Measurements from ENCODE around the gene ZNF750. TPM values are rescaled to one million over a fixed set of nuclear protein-coding genes. Genes with fewer than 3 reads are reported as not detected.

The ZNF750 gene
- total and polyA plus RNA-seq, 9 donors, result 0.04 to 4.8 (median 0.38) TPM

DNA sequence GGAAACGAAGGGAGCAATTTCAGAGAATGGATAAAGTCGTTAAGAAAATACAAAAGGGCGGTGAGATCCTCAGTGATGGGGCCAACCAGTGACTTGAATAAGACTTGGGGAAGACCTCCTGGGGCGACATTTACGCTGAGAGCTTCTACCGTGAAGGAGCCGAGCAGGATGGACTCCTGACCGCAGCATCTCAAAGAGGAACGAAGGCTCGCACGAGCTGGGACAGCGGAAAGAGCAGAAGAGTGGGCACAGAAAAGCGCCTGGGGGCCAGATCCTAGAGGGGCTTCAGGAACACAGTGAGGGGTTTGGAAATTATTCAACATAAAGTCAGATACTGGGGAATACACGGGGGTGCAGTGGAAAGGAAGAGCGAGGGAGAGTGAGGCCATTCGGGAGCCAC lies 17.5 kb downstream of the ZNF750 start:
- Histone ChIP-seq H3K27ac (ENCODE audit: low read length) (no peak overlapping the region), H3K27me3 (ENCODE audit: control insufficient read depth, insufficient read depth, low read length) (no peaks in the 10 kb centered on the region), H3K36me3 (ENCODE audit: control insufficient read depth, insufficient read depth, low read length) (peaks cover 38% of the 10 kb centered on the region), H3K4me3 (ENCODE audit: low read length) (no peak overlapping the region), H3K4me1 (ENCODE audit: control insufficient read depth, insufficient read depth, low read length) (no peaks in the 10 kb centered on the region), H3K9me3 (replicated peaks; ENCODE audit: control insufficient read depth, low read depth, low read length) (peaks cover 18% of the 10 kb centered on the region)
- 93% methylated on average over 16 of the region's 16 CpGs for WGBS (ENCODE audit: insufficient coverage)
- DNase-seq, result no peak

- Histone ChIP-seq H3K4me1 (ENCODE audit: control insufficient read depth, insufficient read depth, low read length) (no peaks in the 10 kb centered on the region), H3K36me3 (ENCODE audit: control insufficient read depth, insufficient read depth, low read length) (peaks cover 42% of the 10 kb centered on the region), H3K4me3 (ENCODE audit: low read length) (no peak overlapping the region), H3K27me3 (ENCODE audit: control insufficient read depth, insufficient read depth, low read length) (no peaks in the 10 kb centered on the region), H3K27ac (ENCODE audit: low read length) (no peak overlapping the region), H3K9me3 (replicated peaks; ENCODE audit: control insufficient read depth, low read depth, low read length) (peaks cover 18% of the 10 kb centered on the region)
- DNase-seq, result no peak
- no CpG with 5 or more reads among the region's 2 CpGs for WGBS (ENCODE audit: insufficient coverage)
Measured at GRCh38 chr17:82821554-82821953, 18.3 kb downstream of the ZNF750 start.

- Histone ChIP-seq H3K27ac (ENCODE audit: low read length) (no peak overlapping the region), H3K27me3 (ENCODE audit: control insufficient read depth, insufficient read depth, low read length) (no peaks in the 10 kb centered on the region), H3K36me3 (ENCODE audit: control insufficient read depth, insufficient read depth, low read length) (peaks cover 49% of the 10 kb centered on the region), H3K9me3 (replicated peaks; ENCODE audit: control insufficient read depth, low read depth, low read length) (peaks cover 18% of the 10 kb centered on the region), H3K4me1 (ENCODE audit: control insufficient read depth, insufficient read depth, low read length) (no peaks in the 10 kb centered on the region), H3K4me3 (ENCODE audit: low read length) (no peak overlapping the region)
- DNase-seq, result no peak
- WGBS (ENCODE audit: insufficient coverage), result 100% methylated on average over 1 of the region's 5 CpGs
Measured at GRCh38 chr17:82820278-82821251, 19.3 kb downstream of the ZNF750 start.

- Histone ChIP-seq H3K4me3 (ENCODE audit: low read length) (no peak overlapping the region), H3K36me3 (ENCODE audit: control insufficient read depth, insufficient read depth, low read length) (peaks cover 60% of the 10 kb centered on the region), H3K9me3 (replicated peaks; ENCODE audit: control insufficient read depth, low read depth, low read length) (peaks cover 18% of the 10 kb centered on the region), H3K27ac (ENCODE audit: low read length) (no peak overlapping the region), H3K4me1 (ENCODE audit: control insufficient read depth, insufficient read depth, low read length) (no peaks in the 10 kb centered on the region), H3K27me3 (ENCODE audit: control insufficient read depth, insufficient read depth, low read length) (no peaks in the 10 kb centered on the region)
- DNase-seq, result no peak
- WGBS (ENCODE audit: insufficient coverage), result 96% methylated on average over 5 of the region's 5 CpGs
Measured at GRCh38 chr17:82817947-82818346, 21.9 kb downstream of the ZNF750 start.

- H3K36me3 ChIP-seq (ENCODE audit: control insufficient read depth, insufficient read depth, low read length), result peaks cover 65% of the 10 kb centered on the region
- H3K27ac ChIP-seq (ENCODE audit: low read length), result no peak overlapping the region
- DNase-seq, result no peak
- H3K4me3 ChIP-seq (ENCODE audit: low read length), result no peak overlapping the region
- peaks cover 18% of the 10 kb centered on the region for H3K9me3 ChIP-seq (replicated peaks; ENCODE audit: control insufficient read depth, low read depth, low read length)
- no peaks in the 10 kb centered on the region for H3K4me1 ChIP-seq (ENCODE audit: control insufficient read depth, insufficient read depth, low read length)
- 100% methylated on average over 1 of the region's 7 CpGs for WGBS (ENCODE audit: insufficient coverage)
- no peaks in the 10 kb centered on the region for H3K27me3 ChIP-seq (ENCODE audit: control insufficient read depth, insufficient read depth, low read length)
Measured at GRCh38 chr17:82816358-82816757, 23.5 kb downstream of the ZNF750 start.

- H3K27me3 ChIP-seq (ENCODE audit: control insufficient read depth, insufficient read depth, low read length), result no peaks in the 10 kb centered on the region
- no peak overlapping the region for H3K4me3 ChIP-seq (ENCODE audit: low read length)
- no peaks in the 10 kb centered on the region for H3K4me1 ChIP-seq (ENCODE audit: control insufficient read depth, insufficient read depth, low read length)
- peaks cover 15% of the 10 kb centered on the region for H3K9me3 ChIP-seq (replicated peaks; ENCODE audit: control insufficient read depth, low read depth, low read length)
- no peak overlapping the region for H3K27ac ChIP-seq (ENCODE audit: low read length)
- DNase-seq, result no peak
- WGBS (ENCODE audit: insufficient coverage), result 92% methylated on average over 7 of the region's 13 CpGs
- H3K36me3 ChIP-seq (ENCODE audit: control insufficient read depth, insufficient read depth, low read length), result peaks cover 65% of the 10 kb centered on the region
Measured at GRCh38 chr17:82815790-82816305, 24.0 kb downstream of the ZNF750 start.

GRCh38 chr17:82815354-82815753 lies 24.5 kb downstream of the ZNF750 start:
- DNase-seq, result no peak
- Histone ChIP-seq H3K27me3 (ENCODE audit: control insufficient read depth, insufficient read depth, low read length) (no peaks in the 10 kb centered on the region), H3K36me3 (ENCODE audit: control insufficient read depth, insufficient read depth, low read length) (peaks cover 66% of the 10 kb centered on the region), H3K27ac (ENCODE audit: low read length) (no peak overlapping the region), H3K9me3 (replicated peaks; ENCODE audit: control insufficient read depth, low read depth, low read length) (peaks cover 10% of the 10 kb centered on the region), H3K4me1 (ENCODE audit: control insufficient read depth, insufficient read depth, low read length) (no peaks in the 10 kb centered on the region), H3K4me3 (ENCODE audit: low read length) (no peak overlapping the region)
- 93% methylated on average over 4 of the region's 5 CpGs for WGBS (ENCODE audit: insufficient coverage)

DNA sequence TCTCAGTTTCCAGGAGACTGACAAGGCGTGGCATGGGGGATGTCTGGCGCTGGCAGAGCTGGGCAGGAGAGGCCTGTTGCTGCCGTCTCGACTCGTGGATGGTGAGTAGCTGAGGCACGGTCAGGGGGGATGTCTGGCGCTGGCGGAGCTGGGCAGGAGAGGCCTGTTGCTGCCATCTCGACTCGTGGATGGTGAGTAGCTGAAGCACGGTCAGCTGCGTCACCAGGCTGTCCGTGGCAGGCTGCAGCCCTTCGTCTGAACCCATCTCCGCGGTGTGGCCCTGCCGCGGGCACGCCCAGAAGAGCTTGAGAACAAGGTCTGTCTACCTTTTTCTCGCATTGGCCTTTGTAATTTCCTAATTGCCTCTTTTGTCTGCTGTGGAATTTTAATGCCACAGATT lies 25.0 kb downstream of the ZNF750 start:
- Histone ChIP-seq H3K36me3 (ENCODE audit: control insufficient read depth, insufficient read depth, low read length) (peaks cover 70% of the 10 kb centered on the region), H3K4me1 (ENCODE audit: control insufficient read depth, insufficient read depth, low read length) (no peaks in the 10 kb centered on the region), H3K27me3 (ENCODE audit: control insufficient read depth, insufficient read depth, low read length) (no peaks in the 10 kb centered on the region), H3K9me3 (replicated peaks; ENCODE audit: control insufficient read depth, low read depth, low read length) (peaks cover 5% of the 10 kb centered on the region), H3K27ac (ENCODE audit: low read length) (no peak overlapping the region), H3K4me3 (ENCODE audit: low read length) (no peak overlapping the region)
- DNase-seq, result no peak
- WGBS (ENCODE audit: insufficient coverage), result 93% methylated on average over 20 of the region's 20 CpGs

DNA sequence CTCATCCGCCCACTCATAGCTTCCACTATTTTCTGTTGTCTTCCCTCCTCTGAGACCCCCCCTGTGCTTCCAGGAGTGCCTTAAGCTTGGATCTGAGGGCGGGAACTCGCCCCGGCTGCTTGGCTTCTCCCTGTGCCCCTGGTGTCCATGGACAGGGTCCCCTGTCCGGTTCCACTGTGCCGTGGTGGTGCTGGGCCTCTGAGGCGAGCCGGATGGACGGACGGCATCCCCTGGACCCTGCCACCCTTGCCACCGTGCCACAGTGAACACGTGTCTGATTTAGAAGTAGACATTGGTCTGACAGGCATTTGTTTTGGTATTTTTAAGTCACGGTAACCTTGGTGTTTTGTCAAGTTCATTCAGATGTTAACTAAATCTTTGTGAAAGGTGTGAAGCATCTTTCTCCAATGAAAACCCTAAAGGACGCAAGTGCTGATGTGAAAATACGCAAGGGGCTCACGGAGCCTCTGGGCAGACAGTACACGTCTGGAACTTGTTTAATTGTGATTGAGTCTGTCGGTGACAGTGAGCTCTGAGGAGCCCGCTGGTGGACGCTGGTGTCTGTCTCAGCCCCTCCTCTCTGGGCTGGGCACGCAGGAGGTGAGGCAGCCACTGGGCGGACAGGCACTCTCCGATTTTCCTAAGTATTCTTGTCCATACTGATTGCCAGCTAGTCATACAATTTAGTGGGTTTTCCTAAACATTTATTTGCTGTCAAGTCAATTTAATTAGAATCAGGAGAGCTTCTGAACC lies 26.3 kb downstream of the ZNF750 start:
- H3K27me3 ChIP-seq (ENCODE audit: control insufficient read depth, insufficient read depth, low read length), result no peaks in the 10 kb centered on the region
- H3K9me3 ChIP-seq (replicated peaks; ENCODE audit: control insufficient read depth, low read depth, low read length), result no peaks in the 10 kb centered on the region
- no peak overlapping the region for H3K27ac ChIP-seq (ENCODE audit: low read length)
- peaks cover 3% of the 10 kb centered on the region for H3K4me1 ChIP-seq (ENCODE audit: control insufficient read depth, insufficient read depth, low read length)
- WGBS (ENCODE audit: insufficient coverage), result 71% methylated on average over 17 of the region's 23 CpGs
- H3K36me3 ChIP-seq (ENCODE audit: control insufficient read depth, insufficient read depth, low read length), result peaks cover 74% of the 10 kb centered on the region
- H3K4me3 ChIP-seq (ENCODE audit: low read length), result no peak overlapping the region
- no peak for DNase-seq

DNA sequence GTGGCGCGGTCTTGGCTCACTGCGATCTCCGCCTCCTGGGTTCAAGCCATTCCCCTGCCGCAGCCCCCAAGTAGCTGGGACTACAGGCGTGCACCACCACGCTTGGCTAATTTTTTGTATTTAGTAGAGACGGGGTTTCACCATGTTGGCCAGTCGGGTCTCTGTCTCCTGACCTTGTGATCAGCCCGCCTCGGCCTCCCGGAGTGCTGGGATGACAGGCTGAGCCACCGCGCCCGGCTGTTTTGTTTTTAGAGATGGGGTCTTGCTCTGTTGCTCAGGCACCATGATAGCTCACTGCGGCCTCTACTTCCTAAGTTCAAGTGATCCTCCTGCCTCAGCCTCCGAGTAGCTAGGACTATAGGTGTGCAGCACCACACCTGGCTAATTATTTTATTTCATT lies 27.2 kb downstream of the ZNF750 start:
- Histone ChIP-seq H3K4me1 (ENCODE audit: control insufficient read depth, insufficient read depth, low read length) (peaks cover 9% of the 10 kb centered on the region), H3K27me3 (ENCODE audit: control insufficient read depth, insufficient read depth, low read length) (no peaks in the 10 kb centered on the region), H3K27ac (ENCODE audit: low read length) (no peak overlapping the region), H3K36me3 (ENCODE audit: control insufficient read depth, insufficient read depth, low read length) (peaks cover 74% of the 10 kb centered on the region), H3K9me3 (replicated peaks; ENCODE audit: control insufficient read depth, low read depth, low read length) (no peaks in the 10 kb centered on the region), H3K4me3 (ENCODE audit: low read length) (no peak overlapping the region)
- DNase-seq, result no peak
- 96% methylated on average over 16 of the region's 17 CpGs for WGBS (ENCODE audit: insufficient coverage)
